Measurements from ENCODE around the gene UPK3BL2. TPM values are rescaled to one million over a fixed set of nuclear protein-coding genes. Genes with fewer than 3 reads are reported as not detected.

The UPK3BL2 gene
- 2.8 and 5.2 TPM in 2 replicates for total RNA-seq

GRCh38 chr7:102543596-102543995 lies at the start of gene UPK3BL2:
UPK3BL2 (minus strand) TSS chr7:102543696; CDS start chr7:102543636, 60 bp downstream.

GRCh38 chr7:102572261-102573239 lies 29.1 kb upstream of the UPK3BL2 start, which contains the start of gene POLR2J3:
POLR2J3 (minus strand) TSS chr7:102572583; CDS start chr7:102572521, 62 bp downstream.

GRCh38 chr7:102550808-102551422 lies 7.4 kb upstream of the UPK3BL2 start, which contains the start of gene SPDYE2:
SPDYE2 (plus strand) TSS chr7:102551226; CDS start chr7:102553256, 2,030 bp downstream.

GRCh38 chr7:102517550-102518147 lies 25.8 kb downstream of the UPK3BL2 start, which contains the start of gene RASA4B:
RASA4B (minus strand) TSS chr7:102517777; CDS start chr7:102517710, 67 bp downstream.

Other genes with a start within 250 kb of the UPK3BL2 start
- 0.06 TPM in 1 of 2 replicates, not detected in the other for gene SPDYE6, start 187.3 kb downstream of the UPK3BL2 start, total RNA-seq
- gene PRKRIP1, start 147.3 kb downstream of the UPK3BL2 start, total RNA-seq, result 13.1 and 14.6 TPM in 2 replicates
- gene ORAI2, start 110.1 kb downstream of the UPK3BL2 start, total RNA-seq, result 45.2 and 49.4 TPM in 2 replicates
- gene ALKBH4, start 78.8 kb downstream of the UPK3BL2 start, total RNA-seq, result 9.0 and 9.3 TPM in 2 replicates
- 20.3 and 32.4 TPM in 2 replicates for gene LRWD1, start 78.7 kb downstream of the UPK3BL2 start, total RNA-seq
- gene POLR2J, start 64.8 kb downstream of the UPK3BL2 start, total RNA-seq, result 47.3 and 49.3 TPM in 2 replicates
- gene RASA4B, start 25.9 kb downstream of the UPK3BL2 start, total RNA-seq, result 13.3 and 19.4 TPM in 2 replicates
- gene SPDYE2, start 7.5 kb upstream of the UPK3BL2 start, total RNA-seq, result not detected in 2 replicates
- 27.0 and 66.9 TPM in 2 replicates for gene POLR2J3, start 28.9 kb upstream of the UPK3BL2 start, total RNA-seq
- gene RASA4, start 73.1 kb upstream of the UPK3BL2 start, total RNA-seq, result 71.7 and 118 TPM in 2 replicates
- gene UPK3BL1, start 99.1 kb upstream of the UPK3BL2 start, total RNA-seq, result 11.9 and 15.9 TPM in 2 replicates
- gene SPDYE2B, start 106.6 kb upstream of the UPK3BL2 start, total RNA-seq, result not detected in 2 replicates
- gene POLR2J2, start 128.0 kb upstream of the UPK3BL2 start, total RNA-seq, result 4.7 and 5.9 TPM in 2 replicates
- gene FAM185A, start 205.3 kb upstream of the UPK3BL2 start, total RNA-seq, result 8.8 and 8.9 TPM in 2 replicates